Activated CD4-positive, alpha-beta T cell treated with anti-CD3 and anti-CD28 coated beads, Interleukin-2, amount 50 U/mL, for 48 hours (primary cell): ENCODE data around the gene CLIP3.
A peak's percentile ranks its signal among the peaks of the same experiment; 100 is the strongest.
"Not testable (repeated sequence)": the region's sequence is repeated elsewhere in the genome, so short reads cannot be mapped to it uniquely, and the experiment has no call there.

ENCODE experiments used
- DNase-seq, 2 experiments: peaks; one replicate each; pipeline ENCODE4 v3.0.0-alpha.2; 2020

The CLIP3 gene

GRCh38 chr19:36032251-36033104 is at the start of gene CLIP3:
CLIP3 (minus strand) TSS chr19:36032873; CDS start chr19:36032357, 516 bp downstream.
- peak in 1 of 2 experiments; percentile 35 for DNase-seq

DNA sequence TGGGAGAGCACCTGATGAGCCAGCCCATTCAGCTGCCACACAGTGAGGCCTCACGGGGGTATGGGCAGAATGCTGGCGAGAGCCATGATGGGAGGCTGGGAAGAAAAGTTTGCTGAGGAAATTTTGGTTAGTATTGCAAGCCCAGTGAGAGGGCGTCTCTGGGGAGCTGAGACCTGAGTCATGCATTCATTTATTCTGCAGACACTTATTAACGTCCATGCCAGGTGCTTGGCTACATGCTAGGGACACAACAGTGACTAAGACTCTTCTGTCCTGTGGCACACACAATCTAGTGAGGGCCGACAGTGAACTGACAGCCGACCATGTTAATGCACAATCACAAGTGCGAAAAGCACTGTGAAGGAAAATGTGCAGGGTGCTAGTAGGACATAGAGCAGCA is 49.2 kb upstream of the CLIP3 start:
- no peak for DNase-seq

DNA sequence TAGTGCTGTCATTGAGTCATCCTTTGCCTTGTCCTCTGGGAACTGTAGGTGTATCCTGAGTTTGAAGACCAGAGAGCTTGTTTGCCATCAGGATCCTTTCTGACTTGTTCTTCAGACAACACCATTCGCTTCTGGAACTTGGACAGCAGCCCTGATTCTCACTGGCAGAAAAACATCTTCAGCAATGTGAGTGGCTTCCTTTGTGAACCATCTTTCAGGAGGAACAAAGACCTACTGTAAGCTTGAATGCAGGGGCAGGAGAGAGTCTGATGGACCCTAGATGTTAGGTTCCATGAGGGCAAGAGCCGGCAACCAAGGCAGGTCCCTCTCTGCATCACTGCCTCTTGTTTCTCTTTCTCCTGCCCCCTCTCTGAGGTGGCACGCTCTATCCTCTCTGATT is 48.7 kb upstream of the CLIP3 start:
- DNase-seq: no peak

DNA sequence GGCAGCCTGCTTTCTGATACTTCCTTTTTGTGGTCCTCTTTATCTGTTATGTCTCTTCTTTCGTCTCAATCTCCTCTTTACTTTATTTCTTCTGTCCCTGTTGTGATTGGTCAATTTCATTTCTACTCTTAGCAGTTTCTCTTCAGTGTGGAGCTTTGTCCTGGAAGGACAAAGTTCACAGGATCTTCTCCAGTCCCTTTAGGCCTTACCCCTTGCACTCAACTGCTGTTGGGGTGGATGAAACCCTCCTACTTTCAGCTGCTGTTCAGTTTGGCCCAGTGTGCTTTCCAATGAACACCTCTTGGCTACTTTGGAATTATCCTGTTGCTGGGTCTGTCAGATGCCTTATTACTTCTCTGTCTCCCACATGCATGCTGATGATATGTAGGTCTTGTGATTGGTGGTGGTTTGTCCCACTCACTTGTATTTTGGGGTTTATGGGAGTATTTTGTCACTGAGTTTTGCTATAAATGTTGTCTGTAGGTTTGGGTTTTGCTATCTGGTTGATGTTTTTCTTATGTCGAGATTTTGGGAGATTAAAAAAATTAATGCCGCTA is 46.8 kb upstream of the CLIP3 start:
- no peak for DNase-seq

DNA sequence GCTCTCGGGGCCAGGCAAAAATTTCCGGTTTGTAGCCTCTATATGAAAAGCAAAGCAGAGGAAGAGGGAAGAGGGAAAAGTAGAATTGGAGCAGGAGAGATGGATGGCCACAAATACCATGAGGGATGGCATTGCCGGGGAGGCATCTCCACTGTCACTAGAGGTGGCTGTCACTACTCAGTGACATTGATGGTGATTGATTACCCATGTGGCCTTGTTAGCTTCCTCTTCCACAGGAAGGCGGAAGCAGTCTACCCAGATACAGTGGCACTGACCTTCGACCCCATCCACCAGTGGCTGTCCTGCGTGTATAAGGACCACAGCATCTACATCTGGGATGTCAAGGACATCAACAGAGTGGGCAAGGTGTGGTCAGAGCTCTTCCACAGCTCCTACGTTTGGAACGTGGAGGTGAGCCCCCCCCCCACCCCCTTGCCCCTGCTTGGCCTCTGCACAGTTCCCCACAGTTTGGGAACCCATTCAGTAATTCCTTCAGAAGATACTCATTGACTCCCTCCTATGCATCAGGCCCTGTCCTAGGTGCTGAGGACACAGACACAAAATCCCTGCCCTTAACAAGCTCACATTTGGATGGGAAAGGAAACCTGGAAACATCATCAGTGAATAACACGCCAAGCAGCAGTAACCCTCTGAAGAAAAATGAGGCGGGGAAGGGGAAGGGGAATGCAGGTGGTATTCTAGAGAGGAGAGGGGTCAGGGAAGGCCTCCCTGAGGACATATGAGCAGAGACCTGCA is 40.6 kb upstream of the CLIP3 start:
- DNase-seq: no peak

- no peak for DNase-seq
These were observed 39.4 kb upstream of the CLIP3 start for GRCh38 chr19:36072081-36072480.

DNA sequence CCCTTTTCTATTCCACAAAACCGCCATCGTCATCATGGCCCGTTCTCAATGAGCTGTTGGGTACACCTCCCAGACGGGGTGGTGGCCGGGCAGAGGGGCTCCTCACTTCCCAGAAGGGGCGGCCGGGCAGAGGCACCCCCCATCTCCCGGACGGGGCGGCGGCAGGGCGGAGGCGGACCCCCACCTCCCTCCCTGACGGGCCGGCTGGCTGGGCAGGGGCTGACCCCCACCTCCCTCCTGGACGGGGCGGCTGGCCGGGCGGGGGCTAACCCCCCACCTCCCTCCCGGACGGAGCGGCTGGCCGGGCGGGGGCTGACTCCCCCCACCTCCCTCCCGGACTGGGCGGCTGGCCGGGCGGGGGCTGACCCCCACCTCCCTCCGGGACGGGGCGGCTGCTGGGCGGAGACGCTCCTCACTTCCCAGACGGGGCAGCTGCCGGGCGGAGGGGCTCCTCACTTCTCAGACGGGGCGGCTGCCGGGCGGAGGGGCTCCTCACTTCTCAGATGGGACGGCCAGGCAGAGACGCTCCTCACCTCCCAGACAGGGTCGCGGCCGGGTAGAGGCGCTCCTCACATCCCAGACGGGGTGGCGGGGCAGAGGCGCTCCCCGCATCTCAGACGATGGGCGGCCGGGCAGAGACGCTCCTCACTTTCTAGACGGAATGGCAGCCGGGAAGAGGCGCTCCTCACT is 36.3 kb upstream of the CLIP3 start:
- not testable (repeated sequence) for DNase-seq

DNA sequence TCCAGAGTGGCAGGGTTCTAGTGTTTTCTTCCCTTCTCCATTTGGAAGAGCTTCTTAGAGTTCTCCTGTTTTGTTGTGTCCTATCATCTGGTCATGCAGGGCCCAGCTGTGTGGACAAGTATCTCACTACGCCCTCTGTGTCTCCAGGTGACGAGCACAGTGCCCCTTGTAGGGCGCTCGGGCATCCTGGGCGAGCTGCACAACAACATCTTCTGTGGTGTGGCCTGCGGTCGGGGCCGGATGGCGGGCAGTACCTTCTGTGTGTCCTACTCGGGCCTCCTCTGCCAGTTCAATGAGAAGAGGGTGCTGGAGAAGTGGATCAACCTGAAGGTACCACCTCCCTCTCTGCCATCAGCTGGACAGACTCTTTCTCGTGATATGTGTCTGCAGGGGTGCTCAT is 35.0 kb upstream of the CLIP3 start:
- no peak for DNase-seq

- DNase-seq: no peak
These were observed 32.2 kb upstream of the CLIP3 start for GRCh38 chr19:36064826-36065225.

DNA sequence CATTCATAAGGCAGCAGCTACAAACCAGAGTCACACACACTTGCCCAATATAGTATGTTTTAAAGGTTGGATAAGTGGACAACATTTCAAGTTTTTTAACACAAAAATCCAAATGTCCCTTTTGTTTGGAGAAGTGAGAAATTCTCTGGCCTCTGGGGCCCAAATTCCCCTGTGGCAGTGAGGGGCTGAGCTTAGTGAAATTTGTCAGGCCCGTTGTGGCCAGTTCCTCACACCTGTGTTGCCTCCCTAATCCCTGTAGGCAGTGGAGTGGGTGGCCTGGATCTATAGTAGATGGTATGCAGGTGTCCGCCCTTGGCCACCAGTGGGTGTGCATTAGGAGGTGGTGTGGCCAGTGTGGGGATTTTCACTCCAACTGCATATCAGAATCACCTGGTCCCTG is 28.7 kb upstream of the CLIP3 start:
- DNase-seq: no peak

GRCh38 chr19:36060430-36060829 is 27.8 kb upstream of the CLIP3 start:
- DNase-seq: peak; percentile 11 to 40

DNA sequence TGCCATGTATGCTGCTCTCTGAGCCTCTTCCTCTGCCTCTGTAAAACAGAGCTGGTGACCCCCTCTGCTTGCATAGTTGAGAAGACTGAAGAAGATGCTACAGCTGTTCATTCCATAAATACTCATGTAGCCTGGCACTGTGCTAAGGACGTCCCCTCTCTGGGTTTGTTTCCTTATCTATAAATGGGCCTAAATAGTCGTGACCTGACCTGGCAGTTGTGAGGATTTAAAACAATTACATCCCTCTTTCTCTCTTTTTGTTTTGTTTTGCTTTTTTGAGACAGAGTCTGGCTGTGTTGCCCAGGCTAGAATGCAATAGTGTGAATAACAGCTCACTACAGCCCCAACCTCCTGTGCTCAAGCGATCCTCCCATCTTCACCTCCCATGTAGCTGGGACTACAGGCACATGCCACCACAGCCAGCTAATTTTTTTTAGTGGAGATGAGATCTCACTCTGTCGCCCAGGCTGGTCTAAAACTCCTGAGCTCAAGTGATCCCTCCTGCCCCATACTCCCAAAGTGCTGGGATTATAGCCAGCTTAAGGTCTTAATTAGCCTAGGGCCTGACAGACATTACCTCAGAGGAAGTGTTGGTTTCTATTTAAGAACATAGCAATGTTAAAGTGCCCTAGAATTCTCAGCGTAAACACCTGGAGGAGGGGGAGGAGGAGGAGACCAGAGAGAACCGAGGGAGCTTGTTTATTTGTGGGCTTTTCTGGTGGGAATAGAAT is 26.7 kb upstream of the CLIP3 start:
- DNase-seq: no peak

- no peak for DNase-seq
These were observed 26.0 kb upstream of the CLIP3 start for GRCh38 chr19:36058481-36059179.

GRCh38 chr19:36054733-36055686 is 22.3 kb upstream of the CLIP3 start, which contains the start of gene WDR62:
WDR62 (plus strand) TSS chr19:36054897; CDS start chr19:36054972, 75 bp downstream.
- DNase-seq: peak; percentile 97

DNA sequence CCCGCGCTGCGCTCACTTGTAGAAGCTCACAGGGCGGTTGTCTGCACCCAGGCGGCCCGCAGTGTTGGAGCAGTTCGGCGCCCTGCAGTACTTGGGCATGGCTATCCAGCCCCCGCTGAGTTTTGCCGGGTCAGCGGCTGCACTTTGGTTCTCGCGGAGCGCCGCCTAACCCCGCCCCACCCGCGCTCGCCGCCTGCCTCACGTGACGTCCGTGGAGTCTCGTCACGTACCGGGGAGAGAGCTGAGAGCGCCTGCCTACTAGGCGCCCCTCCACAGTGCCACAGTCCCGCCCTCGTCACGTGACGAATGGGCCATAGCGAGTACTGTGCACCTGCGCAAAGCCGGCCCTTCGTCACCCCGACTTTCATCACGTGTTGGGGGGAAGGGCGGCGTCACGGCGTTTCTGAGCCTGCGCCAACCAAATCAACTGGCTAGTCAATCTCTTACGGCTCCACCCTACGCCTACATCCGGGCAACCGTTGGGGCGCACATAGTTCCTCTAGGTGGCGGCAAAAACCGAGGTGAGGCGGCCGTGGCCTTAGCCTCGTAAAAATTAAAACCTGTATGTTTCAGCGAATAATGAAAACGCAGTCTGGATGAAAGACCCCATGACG is 21.6 kb upstream of the CLIP3 start, which contains the start of gene THAP8:
Gene THAP8, minus strand, starts transcription at position 167 of the 614 bp plus-strand sequence. Its CDS starts 68 bp downstream, at position 99.
- peak; percentile 100 for DNase-seq

DNA sequence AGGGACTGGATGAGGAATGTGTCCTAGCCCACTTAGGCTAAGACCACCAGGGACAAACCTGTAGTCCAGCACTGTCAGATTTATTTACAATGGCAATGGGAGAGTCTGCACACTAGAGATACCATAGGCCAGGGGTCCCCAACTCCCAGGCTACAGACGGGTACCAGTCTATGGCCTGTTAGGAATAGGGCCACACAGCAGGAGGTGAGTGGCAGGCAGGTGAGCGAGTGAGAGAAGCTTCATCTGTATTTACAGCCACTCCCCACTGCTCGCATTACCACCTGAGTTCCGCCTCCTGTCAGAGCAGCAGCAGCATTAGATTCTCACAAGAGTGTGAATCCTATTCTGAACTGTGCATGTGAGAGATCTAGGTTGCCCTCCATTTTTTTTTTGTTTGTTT is 19.0 kb upstream of the CLIP3 start:
- no peak for DNase-seq

DNA sequence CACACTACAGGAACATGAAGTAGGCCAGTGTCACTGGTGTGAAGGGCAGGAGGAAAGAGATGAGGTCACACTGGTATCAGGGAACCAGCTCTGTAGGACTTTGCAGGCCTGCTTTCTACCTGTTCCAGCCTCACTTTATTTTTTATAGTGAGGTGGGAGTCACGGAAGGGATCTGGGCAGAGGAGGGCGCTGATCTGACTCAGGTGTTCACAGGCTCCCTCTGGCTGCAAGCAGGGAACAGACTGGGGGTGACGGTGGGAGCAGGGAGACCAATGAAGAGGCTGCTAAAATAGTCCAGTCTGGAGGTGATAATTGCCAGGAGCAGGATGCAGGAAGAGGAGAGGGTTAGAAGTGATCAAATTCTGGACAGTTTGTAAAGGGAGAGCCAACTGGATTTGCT is 18.6 kb upstream of the CLIP3 start:
- DNase-seq: no peak

GRCh38 chr19:36049080-36049698 is 16.5 kb upstream of the CLIP3 start:
- DNase-seq: no peak

DNA sequence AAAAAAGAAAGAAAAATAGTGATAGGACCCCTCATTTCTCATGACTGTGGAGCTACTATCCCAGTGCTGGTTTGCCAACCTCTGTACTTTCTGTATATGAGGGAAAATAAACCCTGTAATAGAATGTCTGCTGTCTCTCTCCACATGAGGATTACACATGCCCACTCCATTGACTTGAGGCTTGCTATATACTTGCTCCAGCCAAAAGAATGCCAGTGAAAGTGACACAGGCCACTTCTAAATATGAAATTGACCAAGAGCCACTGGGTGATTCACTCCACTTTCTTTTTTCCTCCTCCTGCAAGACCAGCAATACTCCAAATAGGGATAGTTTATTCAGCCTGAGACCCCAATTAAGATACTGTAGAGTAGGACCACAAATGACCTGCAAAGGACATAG is 15.2 kb upstream of the CLIP3 start:
- no peak for DNase-seq
